Prostate gland (tissue), 2 donors: ENCODE data around the gene CHD3. TPM values are rescaled to one million over a fixed set of nuclear protein-coding genes. Genes with fewer than 3 reads are reported as not detected.
"Not testable (repeated sequence)": the region's sequence is repeated elsewhere in the genome, so short reads cannot be mapped to it uniquely, and the experiment has no call there.

Experiments used
- DNase-seq: peaks from one replicate; pipeline ENCODE4 v3.0.0-alpha.2; 2019; ENCODE audit warnings: low spot score
- H3K27ac ChIP-seq, 2 donors: fragments of 200-600 bp; sonication (generic); 2 replicates each; pipeline ENCODE4 v1.5.1; 2017 to 2019
- H3K27me3 ChIP-seq: fragments of 200-600 bp; sonication (generic); replicated peaks from 2 replicates; pipeline ENCODE4 v1.5.1; 2019; ENCODE audit not compliant: insufficient read depth
- H3K36me3 ChIP-seq, 2 donors: fragments of 200-600 bp; sonication (generic); 1 replicate in 1 of 2; 2 replicates in 1 of 2; pipeline versions ENCODE4 v1.5.1 to v1.8.1; 2017 to 2019
- H3K4me1 ChIP-seq: fragments of 200-600 bp; sonication (generic); replicated peaks from 2 replicates; pipeline ENCODE4 v1.5.1; 2019
- H3K4me3 ChIP-seq, 2 donors: fragments of 200-600 bp; sonication (generic); 2 replicates each; pipeline ENCODE4 v1.5.1; 2017 to 2019
- H3K9me3 ChIP-seq: fragments of 200-600 bp; sonication (generic); 2 replicates; pipeline ENCODE4 v1.5.1; 2017
- POLR2A ChIP-seq: fragments of 450-650 bp; IDR thresholded peaks from one replicate; pipeline ENCODE4 v1.6.1; 2016; ENCODE audit warnings: antibody characterized with exemption, mild to moderate bottlenecking
- POLR2AphosphoS5 ChIP-seq: sonication (generic); formaldehyde crosslinking; IDR thresholded peaks from one replicate; pipeline ENCODE4 v1.6.1; 2017; ENCODE audit warnings: antibody characterized with exemption
- WGBS: methylation state at CpG from one replicate; pipeline ENCODE4 v1.1.5; 2018; 5-methylcytosine and 5-hydroxymethylcytosine counted together
- intact Hi-C: fragments of 100-400 bp; cut with DNase I; formaldehyde crosslinking; loops from one replicate; pipeline ENCODE4 v1.14.2; 2022
- total RNA-seq, 2 donors: library from RNA; depleted of rRNA; stranded (reverse); fragments of >200 nt; gene quantifications; one replicate each; pipeline ENCODE4 v1.1.0, GENCODE V29; 2016
- TF ChIP-seq, protein P1 (sequence below), 4 experiments: fragments of 200-600 bp in 2 of 4; fragments of 450-650 bp in 2 of 4; sonication (generic) in 2 of 4; IDR thresholded peaks; 1 replicate in 3 of 4; 2 replicates in 1 of 4; pipeline ENCODE4 v1.5.1; 2016 to 2019; ENCODE audit warnings: antibody characterized with exemption in 4 of 4, mild to moderate bottlenecking in 2 of 4, moderate library complexity in 2 of 4

CHD3 gene
- total RNA-seq, 2 donors from 2014 or later: 166 to 196 TPM

DNA sequence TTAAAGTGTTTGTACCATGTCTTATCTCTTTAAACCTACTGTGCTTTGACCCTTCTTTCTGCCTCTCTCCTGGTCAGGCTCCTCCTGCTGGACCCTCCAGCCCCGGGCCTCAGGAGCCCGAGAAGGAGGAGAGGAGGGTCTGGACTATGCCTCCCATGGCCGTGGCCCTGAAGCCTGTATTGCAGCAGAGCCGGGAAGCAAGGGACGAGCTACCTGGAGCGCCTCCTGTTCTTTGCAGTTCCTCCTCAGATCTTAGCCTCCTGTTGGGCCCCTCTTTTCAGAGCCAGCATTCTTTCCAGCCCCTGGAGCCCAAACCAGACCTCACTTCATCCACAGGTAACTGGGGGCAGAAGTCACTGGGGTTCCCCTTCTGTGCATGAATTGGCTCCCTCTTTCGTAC is 57.1 kb downstream of the CHD3 start:
- H3K36me3 ChIP-seq: peaks cover 4 to 29% of the 10 kb centered on the region in 2 donors
- TF ChIP-seq POLR2AphosphoS5: no peak
- no peak for TF ChIP-seq POLR2A
- TF ChIP-seq, protein P1, sequence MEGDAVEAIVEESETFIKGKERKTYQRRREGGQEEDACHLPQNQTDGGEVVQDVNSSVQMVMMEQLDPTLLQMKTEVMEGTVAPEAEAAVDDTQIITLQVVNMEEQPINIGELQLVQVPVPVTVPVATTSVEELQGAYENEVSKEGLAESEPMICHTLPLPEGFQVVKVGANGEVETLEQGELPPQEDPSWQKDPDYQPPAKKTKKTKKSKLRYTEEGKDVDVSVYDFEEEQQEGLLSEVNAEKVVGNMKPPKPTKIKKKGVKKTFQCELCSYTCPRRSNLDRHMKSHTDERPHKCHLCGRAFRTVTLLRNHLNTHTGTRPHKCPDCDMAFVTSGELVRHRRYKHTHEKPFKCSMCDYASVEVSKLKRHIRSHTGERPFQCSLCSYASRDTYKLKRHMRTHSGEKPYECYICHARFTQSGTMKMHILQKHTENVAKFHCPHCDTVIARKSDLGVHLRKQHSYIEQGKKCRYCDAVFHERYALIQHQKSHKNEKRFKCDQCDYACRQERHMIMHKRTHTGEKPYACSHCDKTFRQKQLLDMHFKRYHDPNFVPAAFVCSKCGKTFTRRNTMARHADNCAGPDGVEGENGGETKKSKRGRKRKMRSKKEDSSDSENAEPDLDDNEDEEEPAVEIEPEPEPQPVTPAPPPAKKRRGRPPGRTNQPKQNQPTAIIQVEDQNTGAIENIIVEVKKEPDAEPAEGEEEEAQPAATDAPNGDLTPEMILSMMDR (IDR thresholded peaks at IDR 0.05): no peak
- H3K4me3 ChIP-seq: no peak overlapping the region
- DNase-seq: no peak
- no peaks in the 10 kb centered on the region for H3K9me3 ChIP-seq
- no peak overlapping the region for H3K27ac ChIP-seq
- 83% methylated on average over 7 of the region's 7 CpGs for WGBS
- intact Hi-C loops: no loop called here
- H3K4me1 ChIP-seq: no peaks in the 10 kb centered on the region
- no peaks in the 10 kb centered on the region for H3K27me3 ChIP-seq

DNA sequence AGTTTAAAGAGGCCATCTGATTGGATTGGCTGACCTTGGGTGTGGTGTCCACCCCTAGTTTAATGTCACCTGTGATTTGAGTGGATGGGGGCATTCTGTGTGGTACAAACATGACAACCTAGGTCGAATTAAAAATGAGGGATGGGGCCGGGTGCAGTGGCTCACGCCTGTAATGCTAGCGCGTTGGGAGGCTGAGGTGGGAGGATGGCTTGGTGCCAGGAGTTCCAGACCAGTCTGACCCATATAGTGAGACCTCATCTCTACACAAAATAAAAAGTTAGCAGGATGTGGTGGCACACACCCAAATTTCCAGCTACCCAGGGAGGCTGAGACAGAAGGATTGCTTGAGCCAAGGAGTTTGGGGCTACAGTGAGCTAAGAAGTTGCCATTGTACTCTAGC is 57.9 kb downstream of the CHD3 start:
- DNase-seq: no peak
- WGBS: 68% methylated on average over 5 of the region's 5 CpGs
- Histone ChIP-seq H3K27ac (no peak overlapping the region), H3K4me3 (no peak overlapping the region), H3K36me3 (peaks cover 4 to 29% of the 10 kb centered on the region in 2 donors), H3K9me3 (no peaks in the 10 kb centered on the region), H3K4me1 (no peaks in the 10 kb centered on the region), H3K27me3 (no peaks in the 10 kb centered on the region)
- intact Hi-C loops: no loop called here
- TF ChIP-seq, protein P1 (IDR thresholded peaks at IDR 0.05): no peak
- TF ChIP-seq POLR2A: no peak
- TF ChIP-seq POLR2AphosphoS5: no peak

DNA sequence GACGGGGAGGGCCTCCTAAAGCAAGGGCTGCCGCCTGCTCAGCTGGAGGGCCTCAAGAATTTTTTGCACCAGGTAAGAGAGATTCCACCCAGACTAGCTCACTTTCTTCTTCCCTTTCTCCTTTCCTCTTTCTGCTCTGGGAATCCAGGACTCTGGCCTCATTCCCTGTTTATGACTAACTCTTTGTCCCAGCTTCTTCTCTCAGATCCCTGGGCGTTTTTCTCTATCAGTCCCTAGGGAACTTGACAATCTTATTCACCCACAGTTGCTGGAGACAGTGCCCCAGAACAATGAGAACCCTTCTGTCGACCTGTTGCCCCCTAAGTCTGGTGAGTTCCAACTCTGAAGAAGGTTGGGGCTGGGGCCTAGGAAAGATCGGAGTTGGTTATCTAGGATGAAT is 59.1 kb downstream of the CHD3 start:
- intact Hi-C loops: no loop called here
- Histone ChIP-seq H3K4me3 (no peak overlapping the region), H3K9me3 (no peaks in the 10 kb centered on the region), H3K27me3 (no peaks in the 10 kb centered on the region), H3K36me3 (peaks cover 4 to 29% of the 10 kb centered on the region in 2 donors), H3K27ac (no peak overlapping the region), H3K4me1 (no peaks in the 10 kb centered on the region)
- TF ChIP-seq POLR2A (no peak), POLR2AphosphoS5 (no peak)
- TF ChIP-seq, protein P1 (IDR thresholded peaks at IDR 0.05): no peak
- DNase-seq: no peak
- 85% methylated on average over 5 of the region's 5 CpGs for WGBS

DNA sequence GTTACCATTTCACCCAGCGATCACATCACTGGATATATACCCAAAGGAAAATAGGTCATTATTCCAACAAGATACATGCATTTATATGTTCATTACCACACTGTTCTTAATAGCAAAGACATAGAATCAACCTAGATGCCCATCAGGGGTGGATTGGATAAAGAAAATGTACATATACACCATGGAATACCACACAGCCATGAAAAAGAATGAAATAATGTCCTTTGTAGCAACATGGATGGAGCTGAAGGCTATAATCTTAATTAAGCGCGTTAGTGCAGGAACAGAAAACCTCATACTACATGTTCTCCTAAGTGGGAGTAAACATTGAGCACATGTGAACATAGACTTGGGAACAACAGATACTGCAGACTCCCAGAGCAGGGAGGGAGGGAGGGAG is 62.0 kb downstream of the CHD3 start:
- H3K36me3 ChIP-seq: peaks cover 4 to 12% of the 10 kb centered on the region in 2 donors
- no peaks in the 10 kb centered on the region for H3K4me1 ChIP-seq
- no peak overlapping the region for H3K4me3 ChIP-seq
- intact Hi-C loops: no loop called here
- no peaks in the 10 kb centered on the region for H3K9me3 ChIP-seq
- H3K27me3 ChIP-seq: no peaks in the 10 kb centered on the region
- 63% methylated on average over 3 of the region's 3 CpGs for WGBS
- DNase-seq: no peak
- H3K27ac ChIP-seq: no peak overlapping the region
- TF ChIP-seq, protein P1 (IDR thresholded peaks at IDR 0.05): no peak
- TF ChIP-seq POLR2A: no peak
- no peak for TF ChIP-seq POLR2AphosphoS5

DNA sequence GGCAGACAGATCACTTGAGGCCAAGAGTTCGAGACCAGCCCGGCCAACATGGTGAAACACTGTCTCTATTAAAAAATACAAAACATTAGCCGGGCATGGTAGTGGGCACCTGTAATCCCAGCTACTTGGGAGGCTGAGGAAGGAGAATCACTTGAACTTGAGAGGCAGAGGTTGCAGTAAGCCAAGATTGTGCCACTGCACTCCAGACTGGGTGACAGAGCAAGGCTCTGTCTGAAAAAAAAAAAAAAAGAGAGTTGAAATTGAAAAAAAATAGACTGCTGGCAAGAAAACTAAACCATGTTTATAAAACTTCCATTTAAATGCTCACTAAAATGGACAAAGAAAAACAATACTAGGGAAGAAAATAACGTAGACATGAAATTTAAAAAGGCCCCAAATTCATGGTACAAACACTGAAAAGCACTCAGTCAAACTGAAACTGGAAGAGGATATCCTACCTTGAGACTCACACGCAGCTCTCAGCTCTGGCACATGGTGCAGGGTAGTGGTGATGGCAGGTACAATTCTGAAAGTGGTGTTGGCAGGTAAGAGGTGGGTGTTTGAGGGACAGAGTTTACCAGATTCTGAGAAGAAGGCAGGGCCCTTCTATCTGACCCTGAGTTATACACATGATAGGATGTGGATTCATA is 62.7 kb downstream of the CHD3 start:
- no peaks in the 10 kb centered on the region for H3K9me3 ChIP-seq
- H3K4me3 ChIP-seq: no peak overlapping the region
- H3K36me3 ChIP-seq: peaks cover 0 to 12% of the 10 kb centered on the region in 2 donors
- no peak for DNase-seq
- TF ChIP-seq POLR2A: no peak
- TF ChIP-seq POLR2AphosphoS5: no peak
- TF ChIP-seq, protein P1 (IDR thresholded peaks at IDR 0.05): no peak
- WGBS: 67% methylated on average over 5 of the region's 5 CpGs
- H3K27me3 ChIP-seq: no peaks in the 10 kb centered on the region
- H3K4me1 ChIP-seq: no peaks in the 10 kb centered on the region
- intact Hi-C loops: no loop called here
- H3K27ac ChIP-seq: peak overlapping the region in 1 of 2 donors; percentile 26

DNA sequence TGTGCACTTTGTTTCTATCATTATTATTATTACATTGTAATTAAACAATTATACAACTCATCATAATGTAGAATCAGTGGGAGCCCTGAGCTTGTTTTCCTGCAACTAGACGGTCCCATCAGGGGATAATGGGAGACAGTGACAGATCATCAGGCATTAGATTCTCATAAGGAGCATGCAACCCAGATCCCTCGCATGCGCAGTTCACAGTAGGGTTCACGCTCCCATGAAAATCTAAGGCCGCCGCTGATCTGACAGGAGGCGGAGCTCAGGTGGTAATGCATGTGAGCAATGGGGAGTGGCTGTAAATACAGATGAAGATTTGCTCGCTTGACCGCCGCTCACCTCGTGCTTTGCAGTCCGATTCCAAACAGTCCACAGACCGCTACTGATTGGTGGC is 64.7 kb downstream of the CHD3 start:
- H3K27me3 ChIP-seq, DNase-seq, intact Hi-C loops, H3K36me3 ChIP-seq, H3K27ac ChIP-seq, H3K9me3 ChIP-seq, H3K4me1 ChIP-seq, H3K4me3 ChIP-seq: not testable (repeated sequence)
- WGBS: 96% methylated on average over 13 of the region's 13 CpGs
